Tibial nerve (tissue), 3 donors: ENCODE results near the gene CEP112.

Experiments
- CTCF ChIP-seq, 5 experiments: fragments of 200-600 bp in 3 of 5; fragments of 450-650 bp in 2 of 5; sonication (generic) in 3 of 5; IDR thresholded peaks; one replicate each; pipeline ENCODE4 v1.5.1; 2016 to 2019; ENCODE audit warnings: antibody characterized with exemption in 5 of 5, mild to moderate bottlenecking in 3 of 5, moderate library complexity in 2 of 5
- POLR2A ChIP-seq, 2 donors: fragments of 450-650 bp; IDR thresholded peaks; one replicate each; pipeline ENCODE4 v1.6.1; 2017; ENCODE audit warnings: antibody characterized with exemption in 2 of 2, mild to moderate bottlenecking in 2 of 2, moderate library complexity in 2 of 2

- TF ChIP-seq CTCF (IDR thresholded peaks at IDR 0.05) (no peak), POLR2A (IDR thresholded peaks at IDR 0.05) (no peak)
Measured at GRCh38 chr17:65914784-65915342, 277.1 kb downstream of the CEP112 start.
